Measurements from ENCODE around the gene CLDN20.
"Not testable (repeated sequence)": the region's sequence is repeated elsewhere in the genome, so short reads cannot be mapped to it uniquely, and the experiment has no call there.

Gene CLDN20

GRCh38 chr6:155311583-155311982, 47.8 kb downstream of the CLDN20 start:
- DNase-seq (ENCODE audit: low read depth in 3 of 3), result no peak

- not testable (repeated sequence) for DNase-seq (ENCODE audit: low read depth in 3 of 3)
These were observed 49.1 kb downstream of the CLDN20 start for GRCh38 chr6:155312950-155313349.

- DNase-seq (ENCODE audit: low read depth in 3 of 3), result no peak
These were observed 49.8 kb downstream of the CLDN20 start for GRCh38 chr6:155313602-155314091.

DNA sequence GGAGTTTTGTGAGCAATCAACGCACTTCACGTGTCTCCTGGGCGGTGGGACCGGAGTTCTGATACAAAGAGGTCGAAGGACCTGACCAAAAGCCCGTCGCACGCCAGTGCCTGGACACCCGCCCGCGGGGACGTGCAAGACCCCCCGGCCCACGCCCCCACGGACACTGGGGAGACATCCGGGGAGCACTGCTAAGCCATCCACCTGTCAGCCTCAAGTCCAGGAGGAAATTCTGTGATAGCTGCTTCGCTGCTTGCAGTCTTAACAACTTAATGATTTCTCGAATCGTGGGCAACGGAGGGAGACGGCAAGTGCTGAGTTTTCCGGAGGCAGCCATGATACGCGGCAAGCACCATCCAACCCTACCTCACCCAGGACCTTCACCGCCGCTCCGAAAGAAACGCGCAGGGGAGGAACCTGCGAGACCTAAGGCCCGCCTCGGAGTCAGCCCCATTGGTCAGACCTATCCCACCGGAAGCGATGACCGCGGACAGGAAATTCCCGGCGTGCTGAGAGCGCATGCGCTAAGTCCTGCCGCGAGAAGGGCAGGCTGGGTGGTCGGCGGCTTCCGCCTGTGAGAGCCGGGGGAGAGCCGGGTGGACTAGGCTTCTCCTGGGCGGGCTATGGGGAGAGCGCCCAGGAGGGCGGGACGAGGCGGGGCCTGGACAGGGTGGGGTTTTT, 50.4 kb downstream of the CLDN20 start, which contains the start of gene TFB1M:
Gene TFB1M, minus strand, starts transcription at position 393 of the 681 bp plus-strand sequence. Its CDS starts 56 bp downstream, at position 337.
- DNase-seq (ENCODE audit: low read depth in 3 of 3), result peak; percentile 92 to 99 (median 97)

GRCh38 chr6:155314773-155315515, 51.1 kb downstream of the CLDN20 start:
- peak in 2 of 3 donors; percentile 48 to 50 for DNase-seq (ENCODE audit: low read depth in 3 of 3)

DNA sequence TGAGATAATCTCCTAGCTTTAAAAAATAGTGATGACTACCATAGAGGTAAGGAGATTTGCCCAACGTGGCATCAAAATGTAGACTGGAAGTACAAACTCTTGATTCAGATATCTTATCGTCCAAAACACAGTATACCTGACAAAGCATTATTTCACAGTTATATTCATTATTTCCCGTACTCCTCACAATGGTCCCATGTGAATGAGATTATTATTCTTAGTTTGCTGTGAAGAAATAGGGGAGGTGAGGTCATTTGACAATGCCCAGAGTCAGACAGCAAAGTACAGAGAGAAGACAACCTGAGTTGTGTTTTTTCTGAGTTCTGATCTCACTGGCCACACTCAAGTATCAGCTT, 51.7 kb downstream of the CLDN20 start:
- DNase-seq (ENCODE audit: low read depth in 3 of 3), result no peak

DNA sequence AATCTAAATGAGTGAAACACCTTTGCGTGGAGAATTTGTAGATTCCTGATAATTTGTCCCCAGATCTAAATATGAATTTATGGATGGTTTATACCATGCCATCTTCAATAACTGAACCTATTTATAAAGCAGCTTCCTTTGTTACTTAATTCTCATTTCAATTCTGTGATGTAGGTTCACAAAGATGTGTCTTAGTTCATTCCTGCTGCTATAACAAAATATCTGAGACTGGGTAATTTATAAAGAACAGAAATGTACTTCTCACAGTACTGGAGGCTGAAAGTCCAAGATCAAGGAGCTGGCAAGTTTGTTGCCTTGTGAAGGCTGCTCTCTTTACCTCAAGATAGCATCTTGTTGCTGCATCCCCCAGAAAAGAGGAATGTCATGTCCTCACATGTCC, 52.6 kb downstream of the CLDN20 start:
- no peak for DNase-seq (ENCODE audit: low read depth in 3 of 3)

GRCh38 chr6:155317186-155317585, 53.4 kb downstream of the CLDN20 start:
- DNase-seq (ENCODE audit: low read depth in 3 of 3), result no peak

DNA sequence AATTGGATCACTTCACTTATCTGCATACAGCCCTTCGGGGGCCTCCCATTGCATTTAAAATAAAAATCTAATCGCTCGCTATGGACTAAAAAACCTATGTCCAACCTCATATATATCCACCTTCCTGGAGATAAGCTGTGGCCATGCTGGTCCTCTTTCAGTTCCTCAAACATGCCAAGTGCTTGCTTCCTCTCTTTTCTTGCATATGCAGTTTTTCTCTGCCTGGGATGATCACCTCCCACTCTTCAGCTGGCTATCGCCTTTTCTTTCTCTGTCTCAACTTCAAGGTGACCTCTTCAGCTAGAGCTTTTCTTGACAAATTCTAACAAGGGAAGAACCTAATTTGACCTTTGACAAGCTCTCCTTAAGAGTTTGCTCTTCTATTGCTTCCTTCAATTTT, 56.1 kb downstream of the CLDN20 start:
- no peak for DNase-seq (ENCODE audit: low read depth in 3 of 3)

GRCh38 chr6:155324172-155324571, 60.4 kb downstream of the CLDN20 start:
- no peak for DNase-seq (ENCODE audit: low read depth in 3 of 3)

- DNase-seq (ENCODE audit: low read depth in 3 of 3), result no peak
These were observed 61.2 kb downstream of the CLDN20 start for GRCh38 chr6:155324993-155325392.

GRCh38 chr6:155325700-155326516, 62.1 kb downstream of the CLDN20 start:
- DNase-seq (ENCODE audit: low read depth in 3 of 3), result no peak

Measured in stimulated activated CD4-positive, alpha-beta T cell treated with anti-CD3 and anti-CD28 coated beads, TNF-alpha, amount 100 ng/mL, for 48 hours (primary cell).